ENCODE data around the gene SLC38A5.
A peak's percentile ranks its signal among the peaks of the same experiment; 100 is the strongest.

The SLC38A5 gene

DNA sequence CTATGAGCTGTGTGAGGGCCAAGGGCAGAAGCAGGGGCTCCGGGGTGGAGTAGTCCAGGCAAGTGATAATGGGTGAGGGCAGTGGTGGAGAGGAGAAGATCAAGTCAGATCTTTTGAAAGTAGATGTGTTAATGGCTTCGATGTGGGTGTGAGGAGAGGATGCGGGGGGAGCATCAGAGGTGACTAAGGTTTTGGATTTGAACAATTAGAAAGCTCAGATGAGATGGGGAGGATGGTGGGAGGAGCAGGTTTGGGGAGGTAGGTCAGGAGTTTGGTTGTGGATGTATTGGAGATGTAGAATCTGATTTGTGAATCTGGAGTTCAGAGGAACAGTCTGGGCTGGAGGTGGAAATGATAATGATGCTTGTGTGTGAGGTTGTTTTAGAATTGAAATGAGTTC lies 10.5 kb upstream of the SLC38A5 start:
- no peak for TF ChIP-seq POLR2A (IDR thresholded peaks at IDR 0.05; ENCODE audit: low read depth, low read length)
- DNase-seq (ENCODE audit: insufficient read length, low spot score) (no peak), FAIRE-seq (no peak)

DNA sequence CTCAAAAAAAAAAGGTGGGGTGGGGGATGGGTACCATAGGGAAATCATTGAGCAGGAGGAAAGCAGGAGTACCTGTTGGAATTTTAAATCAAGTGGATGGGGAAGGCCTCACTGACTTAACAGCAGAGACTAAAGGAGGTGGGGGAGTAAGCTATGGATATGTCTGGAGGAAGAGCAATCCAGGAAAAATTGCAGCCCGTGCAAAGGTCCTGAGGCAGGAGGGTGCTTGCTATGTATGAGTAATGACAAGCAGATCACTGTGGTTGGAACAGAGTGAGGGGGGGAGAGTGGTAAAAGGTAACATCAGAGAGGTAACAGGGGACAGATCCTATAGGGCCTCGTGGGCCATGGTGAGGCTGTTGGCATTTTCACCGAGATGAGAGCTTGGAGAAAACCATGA lies 10.1 kb upstream of the SLC38A5 start:
- FAIRE-seq: no peak
- DNase-seq (ENCODE audit: insufficient read length, low spot score): no peak
- TF ChIP-seq POLR2A (IDR thresholded peaks at IDR 0.05; ENCODE audit: low read depth, low read length): no peak

DNA sequence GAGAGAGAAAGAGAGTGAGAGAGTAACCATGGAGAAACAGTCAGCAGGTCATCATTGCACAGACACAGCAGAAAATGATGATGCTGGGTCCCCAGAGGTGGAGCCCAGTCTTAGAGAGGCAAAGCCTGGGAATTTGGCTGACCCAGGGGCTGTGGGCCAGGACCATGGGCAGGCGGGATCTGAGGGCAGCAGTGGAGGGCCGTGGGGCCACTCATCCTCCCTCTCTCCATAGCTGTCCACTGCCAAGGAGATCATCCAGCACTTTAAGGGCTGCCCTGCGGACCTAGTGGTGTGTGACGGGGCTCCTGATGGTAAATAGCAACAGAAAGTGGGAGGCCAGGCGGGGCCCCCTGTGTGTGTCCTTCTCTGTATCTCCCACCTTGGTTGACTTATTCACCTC lies 8.7 kb upstream of the SLC38A5 start:
- DNase-seq (ENCODE audit: insufficient read length, low spot score): no peak
- no peak for TF ChIP-seq POLR2A (IDR thresholded peaks at IDR 0.05; ENCODE audit: low read depth, low read length)
- no peak for FAIRE-seq

DNA sequence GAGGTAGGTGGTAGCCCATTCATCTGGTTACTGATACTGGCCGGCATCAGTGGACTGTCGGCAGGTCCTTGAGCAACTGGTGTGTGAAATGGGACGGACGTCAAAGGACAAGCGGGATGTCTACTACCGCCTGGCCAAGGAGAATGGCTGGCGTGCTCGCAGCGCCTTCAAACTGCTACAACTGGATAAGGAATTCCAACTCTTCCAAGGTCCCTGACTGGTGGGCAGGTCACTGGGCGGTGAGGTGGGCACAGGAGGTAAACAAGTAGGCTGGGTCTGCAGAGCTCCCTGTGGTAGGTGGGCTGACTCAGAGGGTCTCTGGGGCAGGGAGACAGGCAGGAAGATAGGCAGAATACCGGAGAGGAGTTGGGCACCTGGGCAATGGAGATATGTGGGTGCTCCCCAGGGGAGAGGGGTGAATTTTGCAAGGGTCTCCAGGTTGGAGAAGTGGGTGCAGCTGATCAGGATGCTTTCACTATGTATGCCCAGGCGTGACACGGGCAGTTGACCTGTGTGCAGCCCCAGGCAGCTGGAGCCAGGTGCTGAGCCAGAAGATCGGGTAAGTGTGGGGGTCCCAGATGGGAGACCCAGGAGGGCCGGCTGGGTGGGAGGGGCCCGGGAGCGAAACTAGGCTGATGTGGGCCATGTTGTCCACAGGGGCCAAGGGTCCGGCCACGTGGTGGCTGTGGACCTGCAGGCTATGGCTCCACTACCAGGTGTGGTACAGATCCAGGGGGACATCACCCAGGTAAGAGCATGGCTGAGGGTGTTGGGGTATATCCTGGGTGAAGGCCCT lies 8.1 kb upstream of the SLC38A5 start:
- FAIRE-seq (no peak), DNase-seq (ENCODE audit: insufficient read length, low spot score) (no peak)
- TF ChIP-seq POLR2A (IDR thresholded peaks at IDR 0.05; ENCODE audit: low read depth, low read length): no peak

DNA sequence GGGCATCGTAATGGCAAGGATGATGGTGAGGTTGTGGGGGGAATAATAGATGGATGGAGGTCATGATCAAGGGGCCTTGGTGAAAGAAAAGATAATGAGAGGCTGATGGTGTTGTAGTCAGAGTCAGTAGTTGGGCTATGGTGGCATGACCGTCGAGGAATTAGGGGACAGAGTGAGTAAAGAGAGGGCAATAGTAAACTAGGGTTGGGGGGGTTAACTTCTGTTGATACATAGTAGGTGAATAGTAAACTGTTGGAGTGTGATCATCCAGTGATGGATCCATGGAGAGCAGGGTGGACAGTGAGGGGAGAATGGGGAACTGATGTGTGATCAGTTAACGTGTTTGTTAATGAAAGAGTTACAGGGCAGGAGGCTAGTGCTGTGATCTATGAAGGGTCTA lies 6.9 kb upstream of the SLC38A5 start:
- no peak for FAIRE-seq
- no peak for TF ChIP-seq POLR2A (IDR thresholded peaks at IDR 0.05; ENCODE audit: low read depth, low read length)
- DNase-seq (ENCODE audit: insufficient read length, low spot score): no peak

DNA sequence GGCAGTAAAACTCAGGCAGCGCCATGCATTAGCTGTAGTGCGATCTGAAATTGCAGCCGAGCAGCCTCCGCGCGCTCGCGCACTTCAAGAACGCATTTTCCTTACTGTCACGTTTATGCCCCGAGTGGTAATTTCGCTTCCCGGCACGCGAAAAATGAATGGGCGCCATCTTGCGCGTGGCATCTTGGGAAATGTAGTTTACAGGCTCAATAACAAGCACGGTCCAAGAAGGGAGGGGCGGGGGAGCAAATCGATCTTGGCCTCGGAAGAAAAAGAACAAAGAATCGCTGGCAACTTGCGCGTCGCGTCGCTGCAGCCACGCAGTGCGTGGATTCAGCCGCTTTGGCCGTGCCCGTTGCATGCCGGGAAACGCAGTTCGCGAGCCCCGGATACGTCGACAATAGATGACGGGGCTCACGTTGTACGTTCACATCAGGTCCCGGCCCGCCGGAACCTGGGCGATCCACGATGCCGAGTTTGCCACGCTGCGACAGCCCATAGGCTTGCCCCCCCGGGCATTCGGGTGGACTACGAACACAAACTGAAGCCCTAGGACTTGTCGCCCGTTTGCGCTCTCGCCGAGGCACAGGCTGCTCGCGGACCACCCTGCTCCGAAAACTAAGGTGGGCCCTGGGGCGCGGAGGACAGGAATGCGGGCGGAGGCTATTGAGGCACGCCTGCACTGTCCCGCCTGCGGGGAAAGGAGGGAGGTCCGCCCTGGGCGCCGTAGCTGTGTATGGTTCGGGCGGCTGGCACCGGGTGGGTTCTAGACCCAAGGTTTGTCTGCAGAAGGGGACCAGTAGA lies 5.9 kb upstream of the SLC38A5 start, which contains the start of gene FTSJ1:
Gene FTSJ1 (plus strand): TSS at position 426 of the 804 bp plus-strand sequence. CDS start 1,849 bp downstream, outside the sequence.
- DNase-seq (ENCODE audit: insufficient read length, low spot score) (peak; percentile 23), FAIRE-seq (no peak)
- TF ChIP-seq POLR2A (IDR thresholded peaks at IDR 0.05; ENCODE audit: low read depth, low read length): peak; percentile 56

DNA sequence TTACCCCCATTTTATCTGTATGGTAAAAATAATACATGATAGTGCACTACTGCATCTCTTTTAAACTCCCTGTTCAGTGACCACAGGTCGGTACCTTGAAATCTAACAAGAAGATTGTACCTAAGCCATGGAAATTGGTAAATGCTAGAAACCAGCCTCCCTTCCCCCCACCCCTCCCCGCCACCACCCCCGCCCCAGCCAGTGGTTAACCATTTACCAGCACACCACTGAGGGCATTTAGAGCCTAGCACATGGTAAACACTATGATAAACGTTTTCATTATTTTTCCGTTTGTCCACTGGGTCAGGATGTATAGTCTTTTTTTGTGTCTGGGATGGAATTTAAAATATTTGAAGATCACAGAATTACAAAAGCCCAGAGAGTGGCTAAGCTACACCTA lies 5.2 kb upstream of the SLC38A5 start:
- no peak for FAIRE-seq
- no peak for TF ChIP-seq POLR2A (IDR thresholded peaks at IDR 0.05; ENCODE audit: low read depth, low read length)
- DNase-seq (ENCODE audit: insufficient read length, low spot score): no peak

DNA sequence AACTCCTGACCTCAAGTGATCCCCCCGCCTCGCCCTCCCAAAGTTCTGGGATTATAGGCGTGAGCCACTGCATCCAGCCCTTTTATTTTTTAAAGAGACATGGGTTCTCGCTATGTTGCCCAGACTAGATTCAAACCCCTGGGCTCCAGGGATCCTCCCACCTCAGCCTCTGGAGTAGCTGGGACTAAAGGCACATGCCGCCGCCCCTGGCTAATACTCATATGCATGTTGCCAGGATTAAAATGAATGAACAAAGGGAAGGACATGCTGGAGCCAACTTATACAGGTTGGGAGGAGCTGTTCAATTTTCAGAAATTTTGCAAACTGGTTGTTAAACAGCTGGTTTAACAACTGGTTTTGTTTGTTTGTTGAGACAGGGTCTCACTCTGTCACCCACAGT lies 4.5 kb upstream of the SLC38A5 start:
- TF ChIP-seq POLR2A (IDR thresholded peaks at IDR 0.05; ENCODE audit: low read depth, low read length): no peak
- FAIRE-seq: no peak

DNA sequence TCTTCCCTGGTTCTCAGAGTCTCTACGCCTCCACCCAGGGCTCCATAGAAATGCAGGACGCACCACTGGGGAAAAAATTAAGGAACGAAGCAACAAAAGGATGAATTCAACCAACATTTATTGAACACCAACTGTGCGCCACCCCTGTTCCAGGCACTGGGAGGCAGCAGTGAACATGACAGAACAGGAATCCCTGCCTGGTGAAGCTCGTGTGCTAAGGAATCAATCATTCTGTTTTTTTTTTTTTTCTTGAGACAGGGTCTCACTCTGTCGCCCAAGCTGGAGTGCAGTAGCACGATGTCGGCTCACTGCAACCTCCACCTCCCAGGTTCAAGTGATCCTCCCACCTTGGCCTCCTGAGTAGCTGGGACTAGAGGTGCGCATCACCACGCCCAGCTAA lies 4.1 kb upstream of the SLC38A5 start:
- TF ChIP-seq POLR2A (IDR thresholded peaks at IDR 0.05; ENCODE audit: low read depth, low read length): no peak
- DNase-seq (ENCODE audit: insufficient read length, low spot score) (no peak), FAIRE-seq (no peak)

More for the DNA sequence above, 4.5 kb upstream of the SLC38A5 start:
- DNase-seq (ENCODE audit: insufficient read length, low spot score): no peak

DNA sequence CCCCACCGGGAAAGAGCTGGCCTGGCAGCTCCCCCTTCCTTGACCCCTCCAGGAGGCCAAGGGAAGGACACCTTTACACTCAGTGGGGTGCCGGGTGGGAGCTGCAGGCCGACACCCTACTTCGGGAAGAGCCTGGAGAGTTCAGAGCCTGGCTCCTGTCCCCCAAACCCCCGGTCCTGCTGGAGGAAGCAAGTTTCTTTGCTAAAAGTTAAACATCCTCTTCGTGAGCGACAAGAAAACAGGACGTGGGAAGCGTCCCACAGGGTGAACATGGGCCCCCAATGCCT lies 3.6 kb upstream of the SLC38A5 start:
- FAIRE-seq (no peak), DNase-seq (ENCODE audit: insufficient read length, low spot score) (no peak)
- no peak for TF ChIP-seq POLR2A (IDR thresholded peaks at IDR 0.05; ENCODE audit: low read depth, low read length)

DNA sequence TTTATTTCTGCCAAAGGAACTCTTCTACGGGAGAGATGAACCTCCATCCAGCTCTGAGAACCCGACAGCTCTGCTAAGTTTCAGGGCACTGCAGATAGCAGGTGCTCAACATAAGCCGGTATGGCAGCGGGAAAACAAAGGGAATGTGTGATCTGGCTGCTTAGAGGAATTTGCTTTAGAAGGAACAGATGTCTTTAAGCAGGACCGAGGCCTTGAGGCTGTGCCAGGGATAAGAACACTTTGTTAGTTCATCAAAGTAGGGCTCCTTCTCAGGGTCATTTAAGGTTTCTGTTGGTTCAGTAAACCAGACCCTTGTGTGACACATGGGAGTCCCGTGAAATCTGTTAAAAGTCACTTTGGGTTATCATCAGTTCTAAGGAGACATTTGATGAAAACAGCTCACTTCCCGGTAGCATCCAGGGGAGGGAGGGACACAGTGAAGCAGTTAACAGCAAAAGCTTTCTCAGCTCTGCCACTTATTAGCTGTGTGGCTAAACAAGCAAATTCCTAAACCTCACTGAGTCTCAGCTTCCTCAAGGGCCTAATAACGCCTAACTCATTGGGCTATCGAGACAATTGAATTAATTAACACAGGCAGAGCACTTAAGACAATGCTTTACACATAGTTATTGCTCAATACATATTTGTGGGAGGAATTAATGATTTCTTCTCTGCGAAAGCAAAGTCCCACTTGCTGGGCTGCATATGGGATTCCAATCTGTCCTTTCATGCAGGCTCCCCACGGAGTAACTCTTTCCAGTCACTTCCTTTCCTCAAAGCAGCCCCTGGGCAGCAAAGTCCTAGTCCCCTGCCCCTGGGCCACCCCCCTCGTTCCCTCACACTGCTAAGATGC lies 3.0 kb upstream of the SLC38A5 start:
- DNase-seq (ENCODE audit: insufficient read length, low spot score) (no peak), FAIRE-seq (no peak)
- TF ChIP-seq POLR2A (IDR thresholded peaks at IDR 0.05; ENCODE audit: low read depth, low read length): no peak

DNA sequence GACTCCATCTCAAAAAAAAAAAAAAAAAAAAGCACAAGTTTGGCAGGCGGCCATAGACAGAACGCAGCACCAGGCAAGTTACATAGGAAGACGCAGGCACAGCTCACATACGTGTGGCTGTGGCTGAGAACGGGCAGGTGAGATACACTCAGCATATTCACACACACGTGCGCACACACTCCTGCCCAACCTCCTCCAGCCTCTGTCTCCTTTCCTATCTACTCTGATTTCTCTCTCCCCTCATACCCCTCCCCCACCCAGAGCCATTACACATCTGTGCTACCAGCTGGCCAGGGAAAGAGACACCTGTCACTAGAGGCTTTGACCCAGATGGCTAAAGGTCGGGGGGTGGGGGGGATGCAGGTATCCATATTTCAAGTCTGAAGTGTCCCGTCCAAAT lies 2.2 kb upstream of the SLC38A5 start:
- DNase-seq (ENCODE audit: insufficient read length, low spot score): no peak
- no peak for TF ChIP-seq POLR2A (IDR thresholded peaks at IDR 0.05; ENCODE audit: low read depth, low read length)
- FAIRE-seq: no peak

DNA sequence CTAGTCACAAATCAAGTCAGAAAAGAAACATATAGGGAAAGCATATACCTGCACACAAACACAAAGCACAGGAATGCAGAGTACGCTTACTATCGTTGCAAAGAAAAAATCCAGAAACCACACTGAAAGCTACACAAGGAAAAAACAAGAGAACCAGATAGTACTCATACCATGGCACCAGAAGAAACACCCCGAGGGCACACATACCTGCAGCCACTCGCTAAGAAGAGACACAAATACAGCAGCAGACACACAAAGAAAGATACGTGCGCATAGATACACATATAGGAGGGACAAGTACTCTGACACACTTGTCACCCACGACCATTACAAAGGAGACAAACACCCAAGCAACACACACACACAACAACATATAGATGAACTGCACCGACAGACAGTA lies 1.4 kb upstream of the SLC38A5 start:
- TF ChIP-seq POLR2A (IDR thresholded peaks at IDR 0.05; ENCODE audit: low read depth, low read length): no peak
- FAIRE-seq: no peak
- no peak for DNase-seq (ENCODE audit: insufficient read length, low spot score)

DNA sequence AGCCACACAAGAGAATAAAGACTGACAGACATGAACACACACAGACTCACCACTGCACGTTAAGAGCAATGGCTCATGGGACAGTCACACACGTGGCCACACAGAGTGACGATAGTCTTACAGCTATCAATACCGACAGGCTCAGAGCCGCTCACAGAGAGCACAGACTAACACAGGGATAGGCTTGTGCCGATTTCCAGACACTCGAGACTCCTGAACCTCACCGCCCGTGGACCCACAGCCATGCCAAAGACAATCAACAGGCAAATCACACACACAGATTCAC lies 716 bp upstream of the SLC38A5 start:
- no peak for FAIRE-seq
- no peak for DNase-seq (ENCODE audit: insufficient read length, low spot score)
- no peak for TF ChIP-seq POLR2A (IDR thresholded peaks at IDR 0.05; ENCODE audit: low read depth, low read length)
